Lung (tissue), 12 donors: Measurements from ENCODE around the gene SLC45A1. TPM values are rescaled to one million over a fixed set of nuclear protein-coding genes. Genes with fewer than 3 reads are reported as not detected.

Experiments
- ATAC-seq: fragments of 200-7000 bp; cut with Tn5 transposase; one replicate; pipeline ENCODE4 v1.9.1; 2020; ENCODE audit warnings: moderate number of reproducible peaks; ENCODE audit not compliant: insufficient read depth, low FRiP score
- DNase-seq, 3 donors: peaks; one replicate each; pipeline ENCODE4 v3.0.0-alpha.2; 2013 to 2017
- H3K27ac ChIP-seq, 2 donors: one replicate each; pipeline ENCODE4 v1.5.1; 2013; ENCODE audit warnings: mild to moderate bottlenecking in 2 of 2, moderate library complexity in 2 of 2, control low read depth in 1 of 2, inconsistent platforms in 1 of 2, low read depth in 1 of 2, low read length in 1 of 2
- H3K27me3 ChIP-seq, 3 donors: one replicate each; pipeline ENCODE4 v1.5.1; 2013; ENCODE audit warnings: low read length in 2 of 3; ENCODE audit not compliant: control insufficient read depth in 3 of 3, insufficient read depth in 3 of 3
- H3K36me3 ChIP-seq, 4 donors: one replicate each; pipeline ENCODE4 v1.5.1; 2013; ENCODE audit warnings: low read length in 4 of 4, mild to moderate bottlenecking in 1 of 4, moderate library complexity in 1 of 4; ENCODE audit not compliant: control insufficient read depth in 4 of 4, insufficient read depth in 4 of 4
- H3K4me1 ChIP-seq, 5 donors: one replicate each; pipeline ENCODE4 v1.5.1; 2013; ENCODE audit warnings: low read length in 5 of 5, mild to moderate bottlenecking in 2 of 5, moderate library complexity in 1 of 5; ENCODE audit not compliant: control insufficient read depth in 5 of 5, insufficient read depth in 5 of 5
- H3K4me3 ChIP-seq: one replicate; pipeline ENCODE4 v1.5.1; 2013; ENCODE audit warnings: mild to moderate bottlenecking, control low read depth, moderate library complexity
- H3K9ac ChIP-seq, 2 donors: one replicate each; pipeline ENCODE4 v1.5.1; 2013; ENCODE audit warnings: low read length in 2 of 2, control low read depth in 1 of 2; ENCODE audit not compliant: insufficient read depth in 1 of 2
- H3K9me3 ChIP-seq, 4 donors: one replicate each; pipeline ENCODE4 v1.5.1; 2013; ENCODE audit warnings: low read length in 3 of 4, mild to moderate bottlenecking in 1 of 4, moderate library complexity in 1 of 4; ENCODE audit not compliant: control insufficient read depth in 4 of 4, insufficient read depth in 3 of 4
- CTCF ChIP-seq: IDR thresholded peaks from 2 replicates; pipeline ENCODE4 v1.5.1; 2012; ENCODE audit warnings: mild to moderate bottlenecking; ENCODE audit errors: control extremely low read depth, extremely low read depth
- WGBS, 2 donors: extraction: QIAGEN DNeasy Blood & Tissue Kit; methylation state at CpG; one replicate each; pipeline ENCODE4 v1.1.7; 2013; 5-methylcytosine and 5-hydroxymethylcytosine counted together
- polyA plus RNA-seq, 2 donors: library from polyadenylated mRNA; stranded (reverse); fragments of 200-250 nt; gene quantifications; one replicate each; pipeline ENCODE4 v1.2.1, GENCODE V29; 2013
- total RNA-seq, 2 donors: library from RNA; depleted of rRNA in 1 of 2; stranded (reverse); fragments of >200 nt in 1 of 2; gene quantifications; one replicate each; pipeline ENCODE4 v1.2.1, GENCODE V29; 2014 to 2021
- donor health status: control.
- donor health status: control.
- donor health status: Bipolar disorder and iron deficiency.
- donor health status: healthy.
- donor health status: DM: yes; HTN: yes; CAD: no.

SLC45A1 gene
- total and polyA plus RNA-seq, 4 donors: 0.74 to 1.6 (median 1.1) TPM

DNA sequence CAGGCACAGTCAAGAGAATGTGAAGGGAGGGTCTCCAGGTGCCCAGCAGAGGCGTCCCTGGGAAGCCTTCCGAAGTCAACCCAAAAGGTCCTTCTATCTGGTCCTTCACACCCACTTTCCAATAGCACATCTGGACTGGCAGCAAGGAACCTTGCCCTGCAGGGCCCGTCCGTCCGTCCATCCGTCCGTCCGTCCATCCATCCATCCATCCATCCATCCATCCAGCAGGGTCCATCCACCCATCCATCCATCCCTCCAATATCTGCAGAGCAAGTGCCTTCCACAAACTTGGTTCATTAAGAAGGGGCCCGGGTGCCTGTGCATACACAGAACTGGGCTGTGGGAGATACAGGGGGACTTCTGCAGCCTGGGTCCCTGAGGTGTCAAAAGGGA is 31.6 kb downstream of the SLC45A1 start:
- no peaks in the 10 kb centered on the region for H3K27me3 ChIP-seq
- WGBS, 2 donors: 81 to 90% methylated on average over 9 of the region's 9 CpGs
- H3K36me3 ChIP-seq: peaks cover 0 to 14% (median 8%) of the 10 kb centered on the region in 4 donors
- no peaks in the 10 kb centered on the region for H3K9me3 ChIP-seq
- H3K4me1 ChIP-seq: peaks cover 0 to 25% (median 0%) of the 10 kb centered on the region in 5 donors
- no peak for ATAC-seq
- H3K4me3 ChIP-seq: no peak overlapping the region
- H3K27ac ChIP-seq: no peak overlapping the region
- TF ChIP-seq CTCF: no peak
- DNase-seq: no peak
- H3K9ac ChIP-seq: no peak overlapping the region

DNA sequence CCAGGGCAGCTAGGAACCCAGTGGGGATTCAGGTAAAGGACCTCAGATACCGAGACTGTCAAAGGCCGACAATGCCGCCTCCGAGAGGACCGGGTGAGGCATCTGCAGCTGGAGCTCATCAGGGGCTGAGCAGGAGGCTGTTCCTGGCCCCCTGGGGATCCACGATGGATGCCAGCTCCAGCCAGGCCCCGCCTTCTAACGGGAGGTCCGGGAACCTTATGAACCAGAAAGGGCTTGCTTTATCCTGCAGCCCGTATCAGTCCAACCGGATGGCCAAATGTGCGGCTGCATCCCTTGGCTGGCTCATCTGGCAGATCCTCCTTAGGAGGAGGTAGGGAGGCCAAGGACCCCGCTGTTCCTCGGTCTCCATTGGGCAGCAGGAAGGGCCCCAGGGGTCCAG is 32.0 kb downstream of the SLC45A1 start:
- DNase-seq: no peak
- Histone ChIP-seq H3K4me1 (peaks cover 0 to 25% (median 0%) of the 10 kb centered on the region in 5 donors), H3K4me3 (no peak overlapping the region), H3K27me3 (no peaks in the 10 kb centered on the region), H3K9me3 (no peaks in the 10 kb centered on the region), H3K27ac (no peak overlapping the region), H3K9ac (no peak overlapping the region), H3K36me3 (peaks cover 0 to 16% (median 11%) of the 10 kb centered on the region in 4 donors)
- ATAC-seq: no peak
- TF ChIP-seq CTCF: no peak
- 67 to 90% methylated on average over 14 of the region's 14 CpGs for WGBS, 2 donors

DNA sequence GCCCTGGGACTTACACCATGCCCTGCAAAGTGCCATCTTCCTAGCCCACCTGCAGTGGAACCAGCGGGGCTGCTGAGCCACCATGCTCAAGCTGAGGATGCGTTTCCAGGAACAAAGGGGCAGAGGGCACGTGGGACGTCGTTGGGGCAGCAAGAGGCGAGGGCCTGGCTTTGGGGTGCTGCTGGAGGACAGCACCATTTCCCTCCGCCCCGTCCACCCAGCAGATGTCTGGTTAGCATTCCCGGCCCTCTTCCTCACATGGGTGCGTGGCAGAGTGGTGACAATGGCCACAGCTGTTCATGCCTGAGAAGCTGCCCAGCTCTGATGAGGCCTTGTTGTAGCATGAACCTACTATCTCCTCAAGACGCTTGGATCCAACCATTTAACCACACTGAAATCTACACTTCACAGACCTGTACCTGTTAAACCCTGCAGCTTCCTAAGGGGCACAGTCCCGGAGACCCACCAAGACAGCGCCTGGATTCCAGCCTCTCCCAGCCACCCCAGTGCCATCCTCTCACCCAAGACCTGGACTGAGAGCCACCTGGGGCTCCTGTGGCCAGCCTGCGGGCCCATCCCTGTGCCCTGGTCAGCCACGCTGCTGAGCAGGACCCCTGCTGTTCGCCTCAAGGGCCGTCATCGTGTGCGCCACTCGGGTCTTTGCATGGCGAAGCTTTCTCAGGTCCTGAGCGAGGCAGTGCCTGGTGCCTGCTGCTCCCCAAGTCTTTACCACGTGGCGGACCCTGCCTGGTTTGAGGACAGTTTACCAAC is 33.2 kb downstream of the SLC45A1 start:
- WGBS, 2 donors: 92% methylated on average over 24 of the region's 24 CpGs
- no peak for TF ChIP-seq CTCF
- Histone ChIP-seq H3K9ac (no peak overlapping the region), H3K9me3 (no peaks in the 10 kb centered on the region), H3K4me3 (no peak overlapping the region), H3K27ac (no peak overlapping the region), H3K36me3 (peaks cover 0 to 26% (median 20%) of the 10 kb centered on the region in 4 donors), H3K27me3 (no peaks in the 10 kb centered on the region), H3K4me1 (peaks cover 0 to 25% (median 0%) of the 10 kb centered on the region in 5 donors)
- DNase-seq (no peak), ATAC-seq (no peak)
